K562 (cell line): ENCODE results near the gene NUP62CL. TPM values are rescaled to one million over a fixed set of nuclear protein-coding genes. Genes with fewer than 3 reads are reported as not detected.
A peak's percentile ranks its signal among the peaks of the same experiment; 100 is the strongest.

Experiments used
- ADNP ChIP-seq: fragments of 200-800 bp; sonication (Bioruptor generic); IDR thresholded peaks from 2 replicates; pipeline ENCODE4 v1.6.1; 2016; ENCODE audit warnings: missing genetic modification characterization, missing compliant biosample characterization
- ARID1B ChIP-seq: fragments of 450-650 bp; IDR thresholded peaks from 2 replicates; pipeline ENCODE4 v1.6.1; 2016; ENCODE audit warnings: antibody characterized with exemption, mild to moderate bottlenecking, inconsistent platforms
- FOSL1 ChIP-seq: fragments of 200-800 bp; sonication (Bioruptor generic); conservative IDR thresholded peaks from 2 replicates; pipeline ENCODE4 v1.6.1; 2016; ENCODE audit warnings: missing genetic modification characterization, missing compliant biosample characterization
- FOXM1 ChIP-seq, 2 experiments: fragments of 450-650 bp in 1 of 2; sonication (generic) in 1 of 2; formaldehyde crosslinking in 1 of 2; IDR thresholded peaks; 2 replicates each; pipeline versions ENCODE4 v1.6.1 to v1.9.0; 2017 to 2022; ENCODE audit warnings: low read depth in 2 of 2, mild to moderate bottlenecking in 2 of 2, missing genetic modification reagents in 1 of 2, moderate library complexity in 1 of 2
- HDAC1 ChIP-seq, 2 experiments: fragments of 450-650 bp; IDR thresholded peaks; 2 replicates each; pipeline ENCODE4 v1.6.1; 2016 to 2017; ENCODE audit warnings: inconsistent platforms in 1 of 2, mild to moderate bottlenecking in 1 of 2, moderate library complexity in 1 of 2
- HMG20B ChIP-seq: fragments of 250-450 bp; sonication (Bioruptor Pico); IDR thresholded peaks from 2 replicates; pipeline ENCODE4 v1.5.0; 2021; ENCODE audit warnings: mild to moderate bottlenecking
- MED1 ChIP-seq: sonication (generic); formaldehyde crosslinking; IDR thresholded peaks from 2 replicates; pipeline ENCODE4 v1.8.1; 2023; ENCODE audit warnings: missing genetic modification reagents, borderline replicate concordance
- MTA1 ChIP-seq: fragments of 450-650 bp; IDR thresholded peaks from 2 replicates; pipeline ENCODE4 v1.6.1; 2017; ENCODE audit warnings: borderline replicate concordance
- NCOA2 ChIP-seq, 2 experiments: fragments of 450-650 bp; IDR thresholded peaks; 2 replicates each; pipeline ENCODE4 v1.6.1; 2018; ENCODE audit warnings: mild to moderate bottlenecking in 2 of 2, moderate library complexity in 1 of 2; ENCODE audit not compliant: partially characterized antibody in 2 of 2
- NCOR1 ChIP-seq: fragments of 450-650 bp; IDR thresholded peaks from 2 replicates; pipeline ENCODE4 v1.6.1; 2016; ENCODE audit warnings: mild to moderate bottlenecking, moderate library complexity
- NR1H2 ChIP-seq: sonication (generic); formaldehyde crosslinking; IDR thresholded peaks from 2 replicates; pipeline ENCODE4 v1.4.0; 2020; ENCODE audit warnings: mild to moderate bottlenecking, missing genetic modification reagents
- NR2C2 ChIP-seq, 2 experiments: fragments of 200-800 bp in 1 of 2; sonication (Bioruptor generic) in 1 of 2; sonication (generic) in 1 of 2; formaldehyde crosslinking in 1 of 2; IDR thresholded peaks; 2 replicates each; pipeline versions ENCODE4 v1.6.1 to v1.8.0; 2016 to 2022; ENCODE audit warnings: mild to moderate bottlenecking in 1 of 2, missing compliant biosample characterization in 1 of 2, missing genetic modification characterization in 1 of 2, missing genetic modification reagents in 1 of 2
- RHOXF2B ChIP-seq: fragments of 250-450 bp; sonication (Bioruptor Pico); conservative IDR thresholded peaks from 2 replicates; pipeline ENCODE4 v1.5.1; 2021
- TAF9B ChIP-seq: fragments of 450-650 bp; IDR thresholded peaks from 2 replicates; pipeline ENCODE4 v1.6.1; 2018; ENCODE audit warnings: mild to moderate bottlenecking; ENCODE audit not compliant: partially characterized antibody
- TEAD1 ChIP-seq, 2 experiments: fragments of 450-650 bp in 1 of 2; sonication (generic) in 1 of 2; formaldehyde crosslinking; IDR thresholded peaks; 2 replicates each; pipeline versions ENCODE4 v1.4.0 to v1.8.0; 2020 to 2022; ENCODE audit warnings: mild to moderate bottlenecking in 2 of 2, missing genetic modification reagents in 1 of 2
- ZNF224 ChIP-seq: sonication (generic); formaldehyde crosslinking; IDR thresholded peaks from 2 replicates; pipeline ENCODE4 v1.8.0; 2022; ENCODE audit warnings: mild to moderate bottlenecking, missing genetic modification reagents
- ZNF445 ChIP-seq: fragments of 250-450 bp; sonication (Bioruptor Pico); IDR thresholded peaks from 2 replicates; pipeline ENCODE4 v1.4.0; 2020; ENCODE audit warnings: low read depth, mild to moderate bottlenecking, moderate library complexity
- ZNF740 ChIP-seq, 3 experiments: fragments of 200-800 bp in 1 of 3; sonication (Bioruptor generic) in 1 of 3; sonication (generic) in 1 of 3; formaldehyde crosslinking in 1 of 3; IDR thresholded peaks; 2 replicates each; pipeline versions ENCODE4 v1.6.1 to v1.8.0; 2016 to 2022; ENCODE audit warnings: mild to moderate bottlenecking in 2 of 3, missing compliant biosample characterization in 2 of 3, missing genetic modification characterization in 2 of 3, missing genetic modification reagents in 1 of 3
- polyA plus RNA-seq, 8 experiments: library from polyadenylated mRNA; depleted of rRNA in 4 of 8; stranded (reverse) in 5 of 8; unstranded in 3 of 8; fragments of >200 nt; fragmentation: Nextera tagmentation in 2 of 8; fragmentation: Illumina TruSeq in 1 of 8; extraction: Ambion mirVana in 2 of 8; extraction: Trizol in 1 of 8; gene quantifications; 2 replicates each; pipeline versions ENCODE4 v1.2.1 to v1.2.3, GENCODE V29; 2011 to 2014; ENCODE audit warnings: inconsistent platforms in 1 of 8, missing spikeins in 1 of 8
- total RNA-seq, 7 experiments: library from RNA; depleted of rRNA in 6 of 7; stranded (reverse); fragments of >200 nt in 6 of 7; fragmentation: Illumina TruSeq in 2 of 7; extraction: Trizol in 2 of 7; gene quantifications; 2 replicates each; pipeline versions ENCODE4 v1.2.1 to v1.2.3, GENCODE V29; 2011 to 2021; ENCODE audit warnings: low replicate concordance in 1 of 7
- TF ChIP-seq, protein P1 (sequence below): fragments of 200-800 bp; sonication (Bioruptor generic); IDR thresholded peaks from 2 replicates; pipeline ENCODE4 v1.6.1; 2016; ENCODE audit warnings: missing genetic modification characterization, missing compliant biosample characterization
- TF ChIP-seq, protein P2 (sequence below): fragments of 200-400 bp; formaldehyde crosslinking; IDR thresholded peaks from 2 replicates; pipeline ENCODE4 v1.6.1; 2017; ENCODE audit warnings: mild to moderate bottlenecking, low read depth, low read length, moderate library complexity

Gene NUP62CL
- total and polyA plus RNA-seq, 9 of the 15 experiments (the other 6 are each of a cell fraction or from before 2014, with no cell fraction given) = 29.7 to 101 (median 42.7) TPM

GRCh38 chrX:107168257-107168656 lies 38.0 kb downstream of the NUP62CL start (continued):
- TF ChIP-seq ZNF224 (CRISPR knock-in tag) (no peak), FOXM1 (IDR thresholded peaks at IDR 0.05; ENCODE audit: low read depth) (peak; percentile 44), FOXM1 (CRISPR knock-in tag; IDR thresholded peaks at IDR 0.05; ENCODE audit: low read depth) (no peak), ZNF740 (CRISPR knock-in tag; IDR thresholded peaks at IDR 0.05) (no peak), ZNF740 (tag; IDR thresholded peaks at IDR 0.05) (no peak), ARID1B (peak; percentile 89), MED1 (CRISPR knock-in tag) (no peak), NCOR1 (peak; percentile 73), NCOA2 (IDR thresholded peaks at IDR 0.05; ENCODE audit: partially characterized antibody in 2 of 2) (no peak), TAF9B (no peak), TEAD1 (CRISPR knock-in tag; IDR thresholded peaks at IDR 0.05) (no peak), ADNP (tag) (0 out of 2 replicates have a peak, but pooled peaks have one; percentile 30), HMG20B (CRISPR knock-in tag) (no peak), NR2C2 (CRISPR knock-in tag; IDR thresholded peaks at IDR 0.05) (no peak), NR2C2 (tag; IDR thresholded peaks at IDR 0.05) (no peak), FOSL1 (tag) (0 out of 2 replicates have a peak, but pooled peaks have one; percentile 22), ZNF445 (CRISPR knock-in tag) (no peak), HDAC1 (IDR thresholded peaks at IDR 0.05) (no peak), MTA1 (no peak), RHOXF2B (CRISPR knock-in tag) (no peak), NR1H2 (CRISPR knock-in tag) (no peak)
- TF ChIP-seq, protein P1, sequence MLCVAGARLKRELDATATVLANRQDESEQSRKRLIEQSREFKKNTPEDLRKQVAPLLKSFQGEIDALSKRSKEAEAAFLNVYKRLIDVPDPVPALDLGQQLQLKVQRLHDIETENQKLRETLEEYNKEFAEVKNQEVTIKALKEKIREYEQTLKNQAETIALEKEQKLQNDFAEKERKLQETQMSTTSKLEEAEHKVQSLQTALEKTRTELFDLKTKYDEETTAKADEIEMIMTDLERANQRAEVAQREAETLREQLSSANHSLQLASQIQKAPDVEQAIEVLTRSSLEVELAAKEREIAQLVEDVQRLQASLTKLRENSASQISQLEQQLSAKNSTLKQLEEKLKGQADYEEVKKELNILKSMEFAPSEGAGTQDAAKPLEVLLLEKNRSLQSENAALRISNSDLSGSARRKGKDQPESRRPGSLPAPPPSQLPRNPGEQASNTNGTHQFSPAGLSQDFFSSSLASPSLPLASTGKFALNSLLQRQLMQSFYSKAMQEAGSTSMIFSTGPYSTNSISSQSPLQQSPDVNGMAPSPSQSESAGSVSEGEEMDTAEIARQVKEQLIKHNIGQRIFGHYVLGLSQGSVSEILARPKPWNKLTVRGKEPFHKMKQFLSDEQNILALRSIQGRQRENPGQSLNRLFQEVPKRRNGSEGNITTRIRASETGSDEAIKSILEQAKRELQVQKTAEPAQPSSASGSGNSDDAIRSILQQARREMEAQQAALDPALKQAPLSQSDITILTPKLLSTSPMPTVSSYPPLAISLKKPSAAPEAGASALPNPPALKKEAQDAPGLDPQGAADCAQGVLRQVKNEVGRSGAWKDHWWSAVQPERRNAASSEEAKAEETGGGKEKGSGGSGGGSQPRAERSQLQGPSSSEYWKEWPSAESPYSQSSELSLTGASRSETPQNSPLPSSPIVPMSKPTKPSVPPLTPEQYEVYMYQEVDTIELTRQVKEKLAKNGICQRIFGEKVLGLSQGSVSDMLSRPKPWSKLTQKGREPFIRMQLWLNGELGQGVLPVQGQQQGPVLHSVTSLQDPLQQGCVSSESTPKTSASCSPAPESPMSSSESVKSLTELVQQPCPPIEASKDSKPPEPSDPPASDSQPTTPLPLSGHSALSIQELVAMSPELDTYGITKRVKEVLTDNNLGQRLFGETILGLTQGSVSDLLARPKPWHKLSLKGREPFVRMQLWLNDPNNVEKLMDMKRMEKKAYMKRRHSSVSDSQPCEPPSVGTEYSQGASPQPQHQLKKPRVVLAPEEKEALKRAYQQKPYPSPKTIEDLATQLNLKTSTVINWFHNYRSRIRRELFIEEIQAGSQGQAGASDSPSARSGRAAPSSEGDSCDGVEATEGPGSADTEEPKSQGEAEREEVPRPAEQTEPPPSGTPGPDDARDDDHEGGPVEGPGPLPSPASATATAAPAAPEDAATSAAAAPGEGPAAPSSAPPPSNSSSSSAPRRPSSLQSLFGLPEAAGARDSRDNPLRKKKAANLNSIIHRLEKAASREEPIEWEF (CRISPR knock-in tag) = no peak
- TF ChIP-seq, protein P2, sequence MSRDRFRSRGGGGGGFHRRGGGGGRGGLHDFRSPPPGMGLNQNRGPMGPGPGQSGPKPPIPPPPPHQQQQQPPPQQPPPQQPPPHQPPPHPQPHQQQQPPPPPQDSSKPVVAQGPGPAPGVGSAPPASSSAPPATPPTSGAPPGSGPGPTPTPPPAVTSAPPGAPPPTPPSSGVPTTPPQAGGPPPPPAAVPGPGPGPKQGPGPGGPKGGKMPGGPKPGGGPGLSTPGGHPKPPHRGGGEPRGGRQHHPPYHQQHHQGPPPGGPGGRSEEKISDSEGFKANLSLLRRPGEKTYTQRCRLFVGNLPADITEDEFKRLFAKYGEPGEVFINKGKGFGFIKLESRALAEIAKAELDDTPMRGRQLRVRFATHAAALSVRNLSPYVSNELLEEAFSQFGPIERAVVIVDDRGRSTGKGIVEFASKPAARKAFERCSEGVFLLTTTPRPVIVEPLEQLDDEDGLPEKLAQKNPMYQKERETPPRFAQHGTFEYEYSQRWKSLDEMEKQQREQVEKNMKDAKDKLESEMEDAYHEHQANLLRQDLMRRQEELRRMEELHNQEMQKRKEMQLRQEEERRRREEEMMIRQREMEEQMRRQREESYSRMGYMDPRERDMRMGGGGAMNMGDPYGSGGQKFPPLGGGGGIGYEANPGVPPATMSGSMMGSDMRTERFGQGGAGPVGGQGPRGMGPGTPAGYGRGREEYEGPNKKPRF = no peak
